Retinal pigment epithelial cell (primary cell): Measurements from ENCODE around the gene CDCP2.

Experiments used
- DNase-seq: peaks from one replicate; pipeline ENCODE4 v3.0.0-alpha.2; 2010; ENCODE audit warnings: low read depth
- H3K4me3 ChIP-seq: 2 replicates; pipeline ENCODE4 v1.5.1; 2011; ENCODE audit warnings: mild to moderate bottlenecking, low read length, control low read depth, moderate library complexity
- TF ChIP-seq, protein P1 (sequence below): conservative IDR thresholded peaks from 2 replicates; pipeline ENCODE4 v1.5.1; 2011; ENCODE audit warnings: low read depth, low read length, control low read depth, inconsistent platforms

CDCP2 gene

DNA sequence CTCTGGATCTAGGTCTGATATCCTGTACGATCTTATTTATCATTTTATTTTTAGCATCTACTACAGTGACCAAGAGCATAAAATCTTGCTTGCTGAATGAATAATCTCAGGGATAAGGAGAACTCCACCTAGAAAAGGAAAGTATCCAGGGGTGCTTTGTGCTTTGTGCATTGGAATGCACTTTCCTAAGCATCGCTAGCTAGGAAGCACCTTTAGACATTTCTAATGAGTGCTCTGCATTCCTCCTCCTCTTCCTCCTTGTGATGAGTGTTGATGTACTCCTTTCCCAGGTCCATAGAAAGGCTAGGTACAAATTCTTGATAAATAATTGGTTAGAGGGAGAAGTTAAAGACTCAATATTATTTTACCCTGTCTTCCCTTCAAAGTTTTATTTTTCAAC, 68.0 kb downstream of the CDCP2 start:
- no peak overlapping the region for H3K4me3 ChIP-seq
- TF ChIP-seq, protein P1, sequence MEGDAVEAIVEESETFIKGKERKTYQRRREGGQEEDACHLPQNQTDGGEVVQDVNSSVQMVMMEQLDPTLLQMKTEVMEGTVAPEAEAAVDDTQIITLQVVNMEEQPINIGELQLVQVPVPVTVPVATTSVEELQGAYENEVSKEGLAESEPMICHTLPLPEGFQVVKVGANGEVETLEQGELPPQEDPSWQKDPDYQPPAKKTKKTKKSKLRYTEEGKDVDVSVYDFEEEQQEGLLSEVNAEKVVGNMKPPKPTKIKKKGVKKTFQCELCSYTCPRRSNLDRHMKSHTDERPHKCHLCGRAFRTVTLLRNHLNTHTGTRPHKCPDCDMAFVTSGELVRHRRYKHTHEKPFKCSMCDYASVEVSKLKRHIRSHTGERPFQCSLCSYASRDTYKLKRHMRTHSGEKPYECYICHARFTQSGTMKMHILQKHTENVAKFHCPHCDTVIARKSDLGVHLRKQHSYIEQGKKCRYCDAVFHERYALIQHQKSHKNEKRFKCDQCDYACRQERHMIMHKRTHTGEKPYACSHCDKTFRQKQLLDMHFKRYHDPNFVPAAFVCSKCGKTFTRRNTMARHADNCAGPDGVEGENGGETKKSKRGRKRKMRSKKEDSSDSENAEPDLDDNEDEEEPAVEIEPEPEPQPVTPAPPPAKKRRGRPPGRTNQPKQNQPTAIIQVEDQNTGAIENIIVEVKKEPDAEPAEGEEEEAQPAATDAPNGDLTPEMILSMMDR = no peak
- DNase-seq = no peak
